Endothelial cell of umbilical vein (primary cell): ENCODE measurements around the gene VSTM2B. TPM values are rescaled to one million over a fixed set of nuclear protein-coding genes. Genes with fewer than 3 reads are reported as not detected.

Source experiments
- BruUV-seq: library from RNA; stranded (reverse); fragments of 400-500 nt; replicated peaks from 2 replicates; lab custom pipeline; 2021; lab: Mats Ljungman, UMichigan
- CTCF ChIA-PET: fragments of 300-600, 350-600 bp; sonication (Branson Sonifier 250); formaldehyde crosslinking; loops from one replicate; lab custom pipeline; 2021; ENCODE audit warnings: antibody characterized with exemption, inconsistent platforms; lab: Charles Lee
- POLR2A ChIA-PET: fragments of 300-600, 350-600 bp; sonication (Branson Sonifier 250); formaldehyde crosslinking; loops from one replicate; lab custom pipeline; 2021; ENCODE audit warnings: antibody characterized with exemption, inconsistent platforms; lab: Charles Lee
- DNase-seq: peaks from one replicate; pipeline ENCODE4 v3.0.0-alpha.2; 2011; ENCODE audit warnings: low read depth, low spot score
- FAIRE-seq: peaks from 2 replicates; lab custom pipeline; 2011; peaks lifted over from hg19 to GRCh38; lab: Jason Lieb, UNC
- H2AFZ ChIP-seq: 2 replicates; pipeline ENCODE4 v1.6.0; 2012; ENCODE audit warnings: low read depth, low read length, control low read depth, inconsistent platforms
- H3K27ac ChIP-seq: 2 replicates; pipeline ENCODE4 v1.5.1; 2011; ENCODE audit warnings: low read depth, mild to moderate bottlenecking, control low read depth, low read length, moderate library complexity; ENCODE audit not compliant: insufficient read depth
- H3K27me3 ChIP-seq, 2 experiments: 2 replicates each; pipeline versions ENCODE4 v1.6.0 to v1.6.1; 2011; ENCODE audit warnings: low read length in 2 of 2, mixed read lengths in 1 of 2; ENCODE audit not compliant: control insufficient read depth in 2 of 2, insufficient read depth in 2 of 2
- H3K36me3 ChIP-seq, 2 experiments: 2 replicates in 1 of 2; 3 replicates in 1 of 2; pipeline ENCODE4 v1.5.1; 2011; ENCODE audit warnings: low read length in 2 of 2, mild to moderate bottlenecking in 1 of 2, moderate library complexity in 1 of 2; ENCODE audit not compliant: control insufficient read depth in 2 of 2, insufficient read depth in 2 of 2; ENCODE audit errors: extremely low read depth in 1 of 2
- H3K4me1 ChIP-seq: 3 replicates; pipeline ENCODE4 v1.5.1; 2011; ENCODE audit warnings: mild to moderate bottlenecking, low read length; ENCODE audit not compliant: control insufficient read depth, insufficient read depth; ENCODE audit errors: extremely low read depth
- H3K4me2 ChIP-seq: 2 replicates; pipeline ENCODE4 v1.6.1; 2011; ENCODE audit warnings: low read length, control low read depth, mixed read lengths; ENCODE audit not compliant: insufficient read depth
- H3K4me3 ChIP-seq, 3 experiments: fragments of 200-600 bp in 1 of 3; sonication (generic), shearing (Covaris generic) in 1 of 3; replicated peaks in 1 of 3; 2 replicates each; pipeline ENCODE4 v1.5.1; 2011 to 2016; ENCODE audit warnings: control low read depth in 3 of 3, low read length in 3 of 3, mild to moderate bottlenecking in 2 of 3, inconsistent platforms in 1 of 3, low read depth in 1 of 3, moderate library complexity in 1 of 3; ENCODE audit not compliant: insufficient read depth in 1 of 3
- H3K79me2 ChIP-seq: 2 replicates; pipeline ENCODE4 v1.6.0; 2012; ENCODE audit warnings: low read length, inconsistent platforms; ENCODE audit not compliant: control insufficient read depth, insufficient read depth
- H3K9ac ChIP-seq: replicated peaks from 2 replicates; pipeline ENCODE3; 2011; ENCODE audit warnings: low read length, control low read depth; ENCODE audit not compliant: insufficient read depth; ENCODE audit errors: extremely low read depth
- H3K9me1 ChIP-seq: replicated peaks from 3 replicates; pipeline ENCODE4 v1.6.0; 2011; ENCODE audit warnings: mild to moderate bottlenecking, low read length; ENCODE audit not compliant: control insufficient read depth, insufficient read depth; ENCODE audit errors: extremely low read depth
- H3K9me3 ChIP-seq: replicated peaks from 2 replicates; pipeline ENCODE4 v1.5.1; 2012; ENCODE audit warnings: low read length, inconsistent platforms; ENCODE audit not compliant: control insufficient read depth, insufficient read depth
- H4K20me1 ChIP-seq: replicated peaks from 2 replicates; pipeline ENCODE3; 2011; ENCODE audit warnings: mild to moderate bottlenecking, low read length; ENCODE audit not compliant: control insufficient read depth, insufficient read depth; ENCODE audit errors: extremely low read depth
- CTCF ChIP-seq, 2 donors: IDR thresholded peaks; 1 replicate in 1 of 2; 2 replicates in 1 of 2; pipeline ENCODE4 v1.5.1; 2011; ENCODE audit warnings: low read length in 2 of 2, mild to moderate bottlenecking in 2 of 2, moderate library complexity in 2 of 2, control low read depth in 1 of 2, inconsistent platforms in 1 of 2, low read depth in 1 of 2; ENCODE audit not compliant: insufficient read depth in 1 of 2; ENCODE audit errors: extremely low read depth in 1 of 2
- EZH2 ChIP-seq: IDR thresholded peaks from 2 replicates; pipeline ENCODE4 v1.6.1; 2012; ENCODE audit warnings: borderline replicate concordance, low read depth, mild to moderate bottlenecking, moderate library complexity, low read length, inconsistent platforms; ENCODE audit not compliant: severe bottlenecking
- FOS ChIP-seq: IDR thresholded peaks from 2 replicates; pipeline ENCODE4 v1.6.1; 2011; ENCODE audit warnings: mild to moderate bottlenecking, low read length, moderate library complexity, borderline replicate concordance; ENCODE audit not compliant: insufficient read depth
- GATA2 ChIP-seq: IDR thresholded peaks from 2 replicates; pipeline ENCODE4 v1.7.0; 2011; ENCODE audit warnings: low read depth, mild to moderate bottlenecking, moderate library complexity, mixed read lengths, low read length; ENCODE audit not compliant: insufficient read length, insufficient read depth
- JUN ChIP-seq: IDR thresholded peaks from 2 replicates; pipeline ENCODE4 v1.6.1; 2011; ENCODE audit warnings: borderline replicate concordance, low read depth; ENCODE audit not compliant: insufficient read length, insufficient read depth
- MAX ChIP-seq: IDR thresholded peaks from 2 replicates; pipeline ENCODE4 v1.6.1; 2011; ENCODE audit not compliant: insufficient read depth, insufficient read length
- MYC ChIP-seq: IDR thresholded peaks from one replicate; pipeline ENCODE4 v1.6.1; 2011; ENCODE audit warnings: mild to moderate bottlenecking, low read depth, low read length
- POLR2A ChIP-seq: IDR thresholded peaks from 2 replicates; pipeline ENCODE4 v1.6.1; 2012; ENCODE audit warnings: low read depth, mild to moderate bottlenecking, control low read depth, low read length
- POLR2AphosphoS5 ChIP-seq: IDR thresholded peaks from 2 replicates; pipeline ENCODE4 v1.6.1; 2012; ENCODE audit warnings: low read depth, mild to moderate bottlenecking, control low read depth, low read length, moderate library complexity; ENCODE audit not compliant: insufficient read depth
- dilution Hi-C: fragments of 300-500 bp; cut with MboI; formaldehyde crosslinking; loops from one replicate; pipeline ENCODE4 v1.15.0; 2019; ENCODE audit warnings: low sequenced_read_pairs; ENCODE audit not compliant: extremely low pct_ligation_motif_present
- intact Hi-C: fragments of 100-400 bp; cut with micrococcal nuclease; formaldehyde crosslinking; loops from one replicate; pipeline ENCODE4 v1.10.0; 2022
- polyA plus RNA-seq, 4 experiments: library from polyadenylated mRNA; depleted of rRNA in 3 of 4; stranded (reverse) in 3 of 4; unstranded in 1 of 4; fragments of >200 nt; gene quantifications; 2 replicates each; pipeline versions ENCODE4 v1.2.1 to v1.2.3, GENCODE V29; 2011 to 2012; ENCODE audit warnings: missing spikeins in 1 of 4
- total RNA-seq: library from RNA; stranded (reverse); gene quantifications from 2 replicates; pipeline ENCODE4 v1.2.3, GENCODE V29; 2021

VSTM2B gene
- total and polyA plus RNA-seq, 2 donors (not counting 3 experiments of a cell fraction or from before 2014, with no cell fraction given): not detected

GRCh38 chr19:29512748-29513147 is 13.0 kb upstream of the VSTM2B start:
- no peak overlapping the region for H3K9ac ChIP-seq
- FAIRE-seq (no peak), DNase-seq (no peak)
- no peaks in the 10 kb centered on the region for H3K79me2 ChIP-seq
- no TSS peak for BruUV-seq
- POLR2A ChIA-PET: no interaction called here
- H3K4me1 ChIP-seq: no peaks in the 10 kb centered on the region
- TF ChIP-seq JUN (no peak), MAX (no peak), FOS (no peak), MYC (no peak), GATA2 (no peak), CTCF (IDR thresholded peaks at IDR 0.05; ENCODE audit: extremely low read depth in 1 of 2, insufficient read depth in 1 of 2, low read depth in 1 of 2, low read length in 2 of 2) (no peak), EZH2 (no peak), POLR2A (no peak), POLR2AphosphoS5 (no peak)
- H3K4me2 ChIP-seq: no peak overlapping the region
- H4K20me1 ChIP-seq: no peaks in the 10 kb centered on the region
- peaks cover 2% of the 10 kb centered on the region for H3K9me3 ChIP-seq
- dilution Hi-C loops: no loop called here
- H3K27me3 ChIP-seq: no peaks in the 10 kb centered on the region
- H3K4me3 ChIP-seq: no peak overlapping the region
- CTCF ChIA-PET: no interaction called here
- no peak overlapping the region for H2AFZ ChIP-seq
- H3K27ac ChIP-seq: no peak overlapping the region
- no peaks in the 10 kb centered on the region for H3K9me1 ChIP-seq
- no peaks in the 10 kb centered on the region for H3K36me3 ChIP-seq
- intact Hi-C loops: no loop called here
